ENCODE measurements around the gene RNPEPL1. TPM values are rescaled to one million over a fixed set of nuclear protein-coding genes. Genes with fewer than 3 reads are reported as not detected.
"Not testable (repeated sequence)": the region's sequence is repeated elsewhere in the genome, so short reads cannot be mapped to it uniquely, and the experiment has no call there.

The RNPEPL1 gene
- total RNA-seq, 1 experiment from 2014 or later = 25.8 TPM

DNA sequence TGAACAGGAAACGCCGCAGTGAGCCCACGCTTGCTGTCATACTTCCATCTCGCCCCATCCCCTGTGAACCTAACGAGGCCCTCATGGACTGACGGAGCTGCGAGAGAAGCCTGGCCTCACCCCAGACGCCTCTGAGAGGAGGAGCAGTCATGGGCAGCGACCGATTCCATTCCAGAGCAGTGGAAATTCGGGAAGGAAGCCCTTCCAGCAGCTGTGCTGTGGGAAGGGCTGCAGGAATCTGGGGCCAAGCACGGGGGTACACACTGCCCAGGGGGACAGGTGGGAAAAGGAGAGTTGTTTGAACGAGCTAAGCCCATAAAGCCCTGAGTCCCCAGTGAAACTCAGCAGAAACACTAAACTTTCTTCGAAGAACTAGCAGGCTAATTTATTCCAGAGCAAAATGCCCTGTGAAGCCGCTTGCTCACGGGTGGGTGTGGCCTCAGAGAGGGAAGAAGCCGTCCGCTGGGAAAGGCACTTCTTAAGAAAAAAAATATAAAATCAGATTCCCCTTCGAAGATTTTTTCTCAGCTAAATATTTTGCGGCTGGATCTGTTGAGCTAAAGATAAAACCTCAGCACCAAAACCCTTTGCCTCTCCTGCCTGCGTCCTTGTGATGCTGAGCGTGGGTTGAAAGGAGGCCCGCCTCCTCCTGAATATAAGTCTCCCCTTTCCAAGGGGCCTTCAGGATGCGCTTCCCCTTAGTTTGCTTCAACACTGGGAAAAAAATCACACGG, 48.7 kb upstream of the RNPEPL1 start:
- TF ChIP-seq, protein P1, sequence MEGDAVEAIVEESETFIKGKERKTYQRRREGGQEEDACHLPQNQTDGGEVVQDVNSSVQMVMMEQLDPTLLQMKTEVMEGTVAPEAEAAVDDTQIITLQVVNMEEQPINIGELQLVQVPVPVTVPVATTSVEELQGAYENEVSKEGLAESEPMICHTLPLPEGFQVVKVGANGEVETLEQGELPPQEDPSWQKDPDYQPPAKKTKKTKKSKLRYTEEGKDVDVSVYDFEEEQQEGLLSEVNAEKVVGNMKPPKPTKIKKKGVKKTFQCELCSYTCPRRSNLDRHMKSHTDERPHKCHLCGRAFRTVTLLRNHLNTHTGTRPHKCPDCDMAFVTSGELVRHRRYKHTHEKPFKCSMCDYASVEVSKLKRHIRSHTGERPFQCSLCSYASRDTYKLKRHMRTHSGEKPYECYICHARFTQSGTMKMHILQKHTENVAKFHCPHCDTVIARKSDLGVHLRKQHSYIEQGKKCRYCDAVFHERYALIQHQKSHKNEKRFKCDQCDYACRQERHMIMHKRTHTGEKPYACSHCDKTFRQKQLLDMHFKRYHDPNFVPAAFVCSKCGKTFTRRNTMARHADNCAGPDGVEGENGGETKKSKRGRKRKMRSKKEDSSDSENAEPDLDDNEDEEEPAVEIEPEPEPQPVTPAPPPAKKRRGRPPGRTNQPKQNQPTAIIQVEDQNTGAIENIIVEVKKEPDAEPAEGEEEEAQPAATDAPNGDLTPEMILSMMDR (conservative IDR thresholded peaks at IDR 0.05; ENCODE audit: low read depth, low read length) = no peak
- TF ChIP-seq EZH2phosphoT487 (IDR thresholded peaks at IDR 0.05; ENCODE audit: borderline replicate concordance, low read length) = no peak
- TF ChIP-seq EZH2 (IDR thresholded peaks at IDR 0.05; ENCODE audit: low read length, unreplicated experiment) = no peak
- Histone ChIP-seq H3K9me2 (replicated peaks; ENCODE audit: low read length) (no peaks in the 10 kb centered on the region), H3K4me3 (ENCODE audit: low read length) (no peak overlapping the region), H3K27ac (ENCODE audit: low read length) (no peak overlapping the region), H3K9me3 (ENCODE audit: low read length) (no peaks in the 10 kb centered on the region), H3K9ac (ENCODE audit: low read length) (no peak overlapping the region), H4K20me1 (ENCODE audit: low read length) (no peaks in the 10 kb centered on the region), H3K79me2 (ENCODE audit: low read length) (no peaks in the 10 kb centered on the region), H3K4me2 (ENCODE audit: low read length) (no peak overlapping the region), H2AFZ (ENCODE audit: low read length) (no peak overlapping the region), H3K36me3 (ENCODE audit: low read depth, low read length) (peaks cover 22% of the 10 kb centered on the region), H3K27me3 (ENCODE audit: low read length) (no peaks in the 10 kb centered on the region), H3F3A (ENCODE audit: low read length, unreplicated experiment) (no peaks in the 10 kb centered on the region), H3K4me1 (ENCODE audit: insufficient read depth, low read length) (no peaks in the 10 kb centered on the region)
- no peak for DNase-seq
- no TSS peak for BruUV-seq (replicated peaks)
- POLR2A ChIA-PET (ENCODE audit: unreplicated experiment) = no interaction called here
- CTCF ChIA-PET = no interaction called here
- ATAC-seq = no peak
- intact Hi-C loops (cut with micrococcal nuclease) = no loop called here

- ChIA-PET POLR2A (ENCODE audit: unreplicated experiment) (no interaction called here), CTCF (no interaction called here)
- Histone ChIP-seq H3K9me2 (replicated peaks; ENCODE audit: low read length) (no peaks in the 10 kb centered on the region), H3K27ac (ENCODE audit: low read length) (no peak overlapping the region), H3K9ac (ENCODE audit: low read length) (no peak overlapping the region), H3K36me3 (ENCODE audit: low read depth, low read length) (peaks cover 29% of the 10 kb centered on the region), H3K79me2 (ENCODE audit: low read length) (no peaks in the 10 kb centered on the region), H4K20me1 (ENCODE audit: low read length) (no peaks in the 10 kb centered on the region), H3K4me2 (ENCODE audit: low read length) (no peak overlapping the region), H3K27me3 (ENCODE audit: low read length) (no peaks in the 10 kb centered on the region), H3K4me1 (ENCODE audit: insufficient read depth, low read length) (no peaks in the 10 kb centered on the region), H2AFZ (ENCODE audit: low read length) (no peak overlapping the region), H3K4me3 (ENCODE audit: low read length) (no peak overlapping the region), H3K9me3 (ENCODE audit: low read length) (peaks cover 4% of the 10 kb centered on the region; the same call in 1 of the 2 replicates), H3F3A (ENCODE audit: low read length, unreplicated experiment) (no peaks in the 10 kb centered on the region)
- ATAC-seq (no peak), DNase-seq (no peak)
- intact Hi-C loops (cut with micrococcal nuclease) = no loop called here
- BruUV-seq (replicated peaks) = no TSS peak
- TF ChIP-seq EZH2phosphoT487 (IDR thresholded peaks at IDR 0.05; ENCODE audit: borderline replicate concordance, low read length) = no peak
- no peak for TF ChIP-seq EZH2 (IDR thresholded peaks at IDR 0.05; ENCODE audit: low read length, unreplicated experiment)
- TF ChIP-seq, protein P1 (conservative IDR thresholded peaks at IDR 0.05; ENCODE audit: low read depth, low read length) = no peak
These were observed 47.9 kb upstream of the RNPEPL1 start for GRCh38 chr2:240520130-240520973.

- peaks cover 9% of the 10 kb centered on the region; the same call in 1 of the 2 replicates for H3K9me3 ChIP-seq (ENCODE audit: low read length)
- ChIA-PET CTCF (no interaction called here), POLR2A (ENCODE audit: unreplicated experiment) (no interaction called here)
- TF ChIP-seq EZH2 (IDR thresholded peaks at IDR 0.05; ENCODE audit: low read length, unreplicated experiment) (no peak), EZH2phosphoT487 (IDR thresholded peaks at IDR 0.05; ENCODE audit: borderline replicate concordance, low read length) (no peak)
- TF ChIP-seq, protein P1 (conservative IDR thresholded peaks at IDR 0.05; ENCODE audit: low read depth, low read length) = no peak
- H3K27ac ChIP-seq (ENCODE audit: low read length) = no peak overlapping the region
- no peaks in the 10 kb centered on the region for H3K9me2 ChIP-seq (replicated peaks; ENCODE audit: low read length)
- H3F3A ChIP-seq (ENCODE audit: low read length, unreplicated experiment) = no peaks in the 10 kb centered on the region
- no peaks in the 10 kb centered on the region for H4K20me1 ChIP-seq (ENCODE audit: low read length)
- H3K27me3 ChIP-seq (ENCODE audit: low read length) = no peaks in the 10 kb centered on the region
- DNase-seq (no peak), ATAC-seq (no peak)
- H3K36me3 ChIP-seq (ENCODE audit: low read depth, low read length) = peaks cover 35% of the 10 kb centered on the region
- no peak overlapping the region for H3K9ac ChIP-seq (ENCODE audit: low read length)
- H2AFZ ChIP-seq (ENCODE audit: low read length) = no peak overlapping the region
- H3K4me2 ChIP-seq (ENCODE audit: low read length) = no peak overlapping the region
- H3K4me3 ChIP-seq (ENCODE audit: low read length) = no peak overlapping the region
- H3K79me2 ChIP-seq (ENCODE audit: low read length) = no peaks in the 10 kb centered on the region
- no peaks in the 10 kb centered on the region for H3K4me1 ChIP-seq (ENCODE audit: insufficient read depth, low read length)
- BruUV-seq (replicated peaks) = no TSS peak
- intact Hi-C loops (cut with micrococcal nuclease) = no loop called here
These were observed 47.3 kb upstream of the RNPEPL1 start for GRCh38 chr2:240520974-240521350.

- H3K4me1 ChIP-seq (ENCODE audit: insufficient read depth, low read length); H3K9ac ChIP-seq (ENCODE audit: low read length); ATAC-seq; H3K9me2 ChIP-seq (replicated peaks; ENCODE audit: low read length); POLR2A ChIA-PET (ENCODE audit: unreplicated experiment); intact Hi-C loops (cut with micrococcal nuclease); H3K9me3 ChIP-seq (ENCODE audit: low read length); DNase-seq; BruUV-seq (replicated peaks); H2AFZ ChIP-seq (ENCODE audit: low read length); H4K20me1 ChIP-seq (ENCODE audit: low read length); H3F3A ChIP-seq (ENCODE audit: low read length, unreplicated experiment); H3K4me3 ChIP-seq (ENCODE audit: low read length); H3K27ac ChIP-seq (ENCODE audit: low read length); H3K4me2 ChIP-seq (ENCODE audit: low read length); CTCF ChIA-PET; H3K27me3 ChIP-seq (ENCODE audit: low read length); H3K79me2 ChIP-seq (ENCODE audit: low read length): not testable (repeated sequence)
- H3K36me3 ChIP-seq (ENCODE audit: low read depth, low read length) = peaks cover 38% of the 10 kb centered on the region
These were observed 46.4 kb upstream of the RNPEPL1 start for GRCh38 chr2:240521885-240522284.

Measured in PC-3 (cell line).